IMR-90 (cell line): ENCODE results near the gene GPAT3. TPM values are rescaled to one million over a fixed set of nuclear protein-coding genes. Genes with fewer than 3 reads are reported as not detected.

ENCODE experiments used
- ATAC-seq: fragments of 200-7000 bp; cut with Tn5 transposase; 2 replicates; pipeline ENCODE4 v1.9.1; 2020; ENCODE audit warnings: low read depth, mild to moderate bottlenecking, moderate library complexity
- BruUV-seq: library from RNA; stranded (reverse); fragments of 400-500 nt; replicated peaks from 2 replicates; lab custom pipeline; 2021; lab: Mats Ljungman, UMichigan
- CTCF ChIA-PET: fragments of 300-600 bp; formaldehyde crosslinking; extraction: SDS; loops from one replicate; lab custom pipeline; 2021; ENCODE audit warnings: antibody characterized with exemption; lab: Yijun Ruan, JAX
- POLR2A ChIA-PET: fragments of 300-600 bp; sonication (Branson Sonifier 250); formaldehyde crosslinking; loops from one replicate; lab custom pipeline; 2022; ENCODE audit warnings: antibody characterized with exemption; ENCODE audit not compliant: unreplicated experiment; lab: Charles Lee
- DNase-seq: peaks from one replicate; pipeline ENCODE4 v3.0.0; 2013
- H2AFZ ChIP-seq: replicated peaks from 2 replicates; pipeline ENCODE3; 2013; ENCODE audit warnings: low read length, mild to moderate bottlenecking; ENCODE audit not compliant: poor library complexity
- H2AK5ac ChIP-seq: 2 replicates; pipeline ENCODE4 v1.6.1; 2013; ENCODE audit warnings: low read depth, low read length, inconsistent platforms
- H2AK9ac ChIP-seq: replicated peaks from 2 replicates; pipeline ENCODE3; 2013; ENCODE audit warnings: mild to moderate bottlenecking, low read depth, low read length, moderate library complexity; ENCODE audit not compliant: poor library complexity
- H2BK120ac ChIP-seq: 2 replicates; pipeline ENCODE4 v1.6.1; 2013; ENCODE audit warnings: low read depth, low read length, inconsistent platforms
- H2BK15ac ChIP-seq: 3 replicates; pipeline ENCODE4 v1.6.1; 2013; ENCODE audit warnings: low read depth, low read length, inconsistent platforms
- H2BK20ac ChIP-seq: 2 replicates; pipeline ENCODE4 v1.6.1; 2013; ENCODE audit warnings: low read depth, mild to moderate bottlenecking, inconsistent platforms, low read length, moderate library complexity
- H2BK5ac ChIP-seq: 2 replicates; pipeline ENCODE4 v1.6.1; 2013; ENCODE audit warnings: mild to moderate bottlenecking, low read depth, low read length, inconsistent platforms; ENCODE audit not compliant: poor library complexity, severe bottlenecking
- H3K14ac ChIP-seq: replicated peaks from 2 replicates; pipeline ENCODE4 v1.6.1; 2013; ENCODE audit warnings: low read depth, low read length, inconsistent platforms
- H3K18ac ChIP-seq: 2 replicates; pipeline ENCODE4 v1.6.1; 2013; ENCODE audit warnings: low read depth, low read length, control low read depth
- H3K23ac ChIP-seq: 2 replicates; pipeline ENCODE4 v1.6.1; 2013; ENCODE audit warnings: low read depth, low read length, inconsistent platforms
- H3K27ac ChIP-seq: 2 replicates; pipeline ENCODE4 v1.5.1; 2013; ENCODE audit warnings: mild to moderate bottlenecking, control low read depth, low read length; ENCODE audit not compliant: insufficient read depth
- H3K27me3 ChIP-seq: 2 replicates; pipeline ENCODE4 v1.6.1; 2013; ENCODE audit warnings: low read length; ENCODE audit not compliant: control insufficient read depth, insufficient read depth
- H3K36me3 ChIP-seq: 2 replicates; pipeline ENCODE4 v1.6.1; 2013; ENCODE audit warnings: low read length, mixed read lengths; ENCODE audit not compliant: control insufficient read depth, insufficient read depth
- H3K4ac ChIP-seq: 2 replicates; pipeline ENCODE4 v1.6.1; 2013; ENCODE audit warnings: low read depth, low read length, inconsistent platforms
- H3K4me1 ChIP-seq: 2 replicates; pipeline ENCODE4 v1.6.1; 2013; ENCODE audit warnings: low read length, mixed read lengths; ENCODE audit not compliant: control insufficient read depth, insufficient read depth
- H3K4me2 ChIP-seq: 2 replicates; pipeline ENCODE4 v1.6.1; 2013; ENCODE audit warnings: low read depth, mild to moderate bottlenecking, control low read depth, low read length, moderate library complexity
- H3K4me3 ChIP-seq: 2 replicates; pipeline ENCODE4 v1.5.1; 2013; ENCODE audit warnings: low read depth, mild to moderate bottlenecking, control low read depth, low read length, moderate library complexity; ENCODE audit not compliant: insufficient read depth
- H3K56ac ChIP-seq: 2 replicates; pipeline ENCODE4 v1.6.1; 2013; ENCODE audit warnings: low read length, inconsistent platforms; ENCODE audit not compliant: insufficient read depth; ENCODE audit errors: extremely low read depth
- H3K79me1 ChIP-seq, 2 experiments: 2 replicates each; pipeline ENCODE4 v1.6.1; 2013; ENCODE audit warnings: low read length in 2 of 2, inconsistent platforms in 1 of 2, low read depth in 1 of 2
- H3K9ac ChIP-seq: 2 replicates; pipeline ENCODE4 v1.6.1; 2013; ENCODE audit warnings: low read depth, low read length, control low read depth
- H3K9me1 ChIP-seq: 2 replicates; pipeline ENCODE4 v1.6.1; 2013; ENCODE audit warnings: low read length, inconsistent platforms; ENCODE audit not compliant: insufficient read depth
- H3K9me3 ChIP-seq: 2 replicates; pipeline ENCODE4 v1.6.1; 2013; ENCODE audit warnings: low read length; ENCODE audit not compliant: control insufficient read depth, insufficient read depth
- H4K20me1 ChIP-seq: 2 replicates; pipeline ENCODE4 v1.6.1; 2013; ENCODE audit warnings: low read length, inconsistent platforms; ENCODE audit not compliant: insufficient read depth
- H4K5ac ChIP-seq: 2 replicates; pipeline ENCODE4 v1.6.1; 2013; ENCODE audit warnings: mild to moderate bottlenecking, low read depth, low read length, control low read depth
- H4K8ac ChIP-seq, 2 experiments: 2 replicates each; pipeline ENCODE4 v1.6.1; 2013; ENCODE audit warnings: low read depth in 2 of 2, low read length in 2 of 2, control low read depth in 1 of 2, inconsistent platforms in 1 of 2
- H4K91ac ChIP-seq: 2 replicates; pipeline ENCODE4 v1.6.1; 2013; ENCODE audit warnings: low read depth, low read length, inconsistent platforms; ENCODE audit not compliant: insufficient read depth
- CHD1 ChIP-seq: IDR thresholded peaks from 2 replicates; pipeline ENCODE4 v1.6.1; 2012; ENCODE audit warnings: low read depth, low read length, improper control_type of control experiment
- MXI1 ChIP-seq: IDR thresholded peaks from 2 replicates; pipeline ENCODE4 v1.6.1; 2012; ENCODE audit warnings: low read depth, mild to moderate bottlenecking, low read length, moderate library complexity, borderline replicate concordance
- NFE2L2 ChIP-seq: fragments of 150-350 bp; IDR thresholded peaks from 2 replicates; pipeline ENCODE4 v1.6.1; 2016; ENCODE audit warnings: low read depth, mild to moderate bottlenecking, low read length
- RCOR1 ChIP-seq: IDR thresholded peaks from 2 replicates; pipeline ENCODE4 v1.6.1; 2012; ENCODE audit warnings: mild to moderate bottlenecking, low read length, improper control_type of control experiment; ENCODE audit not compliant: insufficient replicate concordance
- USF2 ChIP-seq: fragments of 150-350 bp; IDR thresholded peaks from 2 replicates; pipeline ENCODE4 v1.6.1; 2017; ENCODE audit warnings: mild to moderate bottlenecking, antibody characterized with exemption, low read length, low read depth
- WGBS, 2 experiments: methylation state at CpG; one replicate each; pipeline versions ENCODE4 v1.1.5 to v1.1.7; 2013; ENCODE audit warnings: missing lambda C conversion rate in 2 of 2; ENCODE audit not compliant: insufficient read length in 1 of 2; ENCODE audit errors: extremely low coverage in 2 of 2; 5-methylcytosine and 5-hydroxymethylcytosine counted together
- dilution Hi-C: fragments of 300-500 bp; cut with HindIII; formaldehyde crosslinking; loops from one replicate; pipeline ENCODE4 v1.14.3; 2018; ENCODE audit warnings: low sequenced_read_pairs; ENCODE audit not compliant: unreplicated experiment
- in situ Hi-C: fragments of 300-500 bp; cut with MboI; formaldehyde crosslinking; loops from 3 replicates; pipeline ENCODE4 v1.14.3; 2019; ENCODE audit warnings: low sequenced_read_pairs, inconsistent platforms, mixed read lengths
- intact Hi-C: fragments of 100-400 bp; cut with micrococcal nuclease; formaldehyde crosslinking; loops from 2 replicates; pipeline ENCODE4 v1.10.0; 2022
- polyA plus RNA-seq, 3 experiments: library from polyadenylated mRNA; depleted of rRNA; stranded (reverse); fragments of >200 nt; gene quantifications; 2 replicates each; pipeline ENCODE4 v1.2.3, GENCODE V29; 2012; ENCODE audit warnings: low replicate concordance in 1 of 3
- total RNA-seq: library from RNA; depleted of rRNA; stranded (reverse); fragments of >200 nt; gene quantifications from 2 replicates; pipeline ENCODE4 v1.2.3, GENCODE V29; 2012

Gene GPAT3
- total and polyA plus RNA-seq, 2 of the 4 experiments (the other 2 are of a cell fraction), result 1.3 to 2.9 TPM

GRCh38 chr4:83646538-83647239 lies 110.8 kb downstream of the GPAT3 start:
- TF ChIP-seq RCOR1 (no peak), MXI1 (no peak), NFE2L2 (no peak), CHD1 (no peak), USF2 (no peak)
- H3K9me1 ChIP-seq, result no peaks in the 10 kb centered on the region
- H2BK5ac ChIP-seq, result no peak overlapping the region
- no peak overlapping the region for H2AFZ ChIP-seq
- BruUV-seq, result no TSS peak
- no peak overlapping the region for H3K23ac ChIP-seq
- peaks cover 13% of the 10 kb centered on the region for H3K27me3 ChIP-seq
- H3K18ac ChIP-seq, result no peak overlapping the region
- H3K36me3 ChIP-seq, result no peaks in the 10 kb centered on the region
- H3K56ac ChIP-seq, result no peak overlapping the region
- H4K91ac ChIP-seq, result no peak overlapping the region
- H3K4me3 ChIP-seq, result no peak overlapping the region
- H3K9ac ChIP-seq, result no peak overlapping the region
- in situ Hi-C loops (no loop called here), intact Hi-C loops (no loop called here), dilution Hi-C loops (no loop called here)
- no peak overlapping the region for H3K27ac ChIP-seq
- H2AK5ac ChIP-seq, result no peak overlapping the region
- H3K14ac ChIP-seq, result no peak overlapping the region
- POLR2A ChIA-PET, result interaction anchor here (0.6 kb wide), 1 partner anchor 853 kb away, joined by 3 read pairs; no protein-coding TSS in a partner anchor
- H3K4me2 ChIP-seq, result no peak overlapping the region
- H3K9me3 ChIP-seq, result no peaks in the 10 kb centered on the region
- H2BK15ac ChIP-seq, result no peak overlapping the region
- no peaks in the 10 kb centered on the region for H4K20me1 ChIP-seq
- no CpG with 5 or more reads among the region's 7 CpGs for WGBS, 2 experiments
- no peaks in the 10 kb centered on the region for H3K4me1 ChIP-seq
- H2BK120ac ChIP-seq, result no peak overlapping the region
- ATAC-seq (no peak), DNase-seq (no peak)
- no peak overlapping the region for H4K8ac ChIP-seq
- CTCF ChIA-PET, result interaction anchor here (0.6 kb wide), 1 partner anchor 107 kb away, joined by 3 read pairs; no protein-coding TSS in a partner anchor
- no peaks in the 10 kb centered on the region for H3K79me1 ChIP-seq
- H2AK9ac ChIP-seq, result no peak overlapping the region
- H2BK20ac ChIP-seq, result no peak overlapping the region
- no peak overlapping the region for H3K4ac ChIP-seq
- no peak overlapping the region for H4K5ac ChIP-seq
